Stimulated activated CD4-positive, alpha-beta T cell treated with anti-CD3 and anti-CD28 coated beads, Interleukin-4, amount 100 ng/mL, for 48 hours (primary cell): ENCODE results near the gene CDKN2B-AS1.

Experiments used
- DNase-seq, 2 donors: peaks; one replicate each; pipeline ENCODE4 v3.0.0-alpha.2; 2020; ENCODE audit warnings: low read depth in 2 of 2

The CDKN2B-AS1 gene

DNA sequence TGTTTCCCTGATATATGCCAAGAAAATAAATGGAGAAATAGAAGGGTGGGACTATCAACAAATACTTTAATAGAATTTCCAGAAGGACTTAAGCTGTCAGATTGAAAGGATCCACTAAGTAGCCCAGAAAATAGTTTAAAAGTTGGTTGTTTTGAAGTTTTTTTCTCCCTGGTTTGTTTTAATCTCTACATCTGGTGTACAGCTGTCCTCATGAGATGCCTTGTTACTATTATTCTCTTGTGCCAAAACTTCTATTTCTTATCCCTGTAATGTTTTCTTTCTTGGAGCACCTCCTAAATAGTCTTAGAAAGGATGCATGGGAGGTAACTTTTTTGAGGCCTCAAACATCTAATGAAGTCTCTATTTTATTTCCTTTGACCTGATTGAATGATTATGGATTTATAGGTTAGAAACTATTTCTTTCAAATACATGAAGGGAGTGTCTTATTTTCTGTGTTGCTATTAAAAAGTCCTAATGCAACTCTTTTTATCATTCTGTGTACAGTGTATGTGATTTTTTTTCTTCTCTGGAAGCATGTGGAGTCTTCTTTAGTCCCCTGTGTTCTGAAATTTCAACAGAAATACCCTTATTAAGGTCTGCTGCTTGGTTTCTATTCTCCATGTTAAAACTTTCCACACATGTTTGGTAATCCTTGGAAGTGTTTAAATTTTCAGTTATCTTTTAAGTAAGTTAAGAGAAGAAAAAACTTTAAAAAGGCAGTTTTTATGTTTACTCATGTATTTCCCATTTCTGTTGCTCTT, 154.5 kb downstream of the CDKN2B-AS1 start:
- no peak for DNase-seq

DNA sequence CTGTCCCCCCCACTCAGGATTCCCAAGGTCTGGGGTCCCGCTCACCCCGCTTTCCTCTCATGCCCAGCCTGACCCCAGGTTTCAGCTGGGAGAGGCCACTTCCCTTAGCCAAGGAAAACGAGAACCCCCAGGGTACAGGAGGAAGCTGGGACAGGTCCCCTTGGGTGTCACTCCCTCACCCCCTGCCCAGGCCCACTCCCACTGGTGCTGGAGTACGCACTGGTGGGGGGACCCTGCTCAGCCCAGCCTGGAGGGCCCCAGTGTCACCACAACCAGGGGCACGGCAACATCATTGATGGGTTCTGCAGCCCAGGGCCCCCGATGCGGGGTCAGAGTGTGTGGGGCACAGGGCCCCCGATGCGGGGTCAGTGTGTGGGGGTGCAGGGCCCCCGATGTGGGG, 159.5 kb downstream of the CDKN2B-AS1 start:
- no peak for DNase-seq

GRCh38 chr9:22156586-22156985, 162.0 kb downstream of the CDKN2B-AS1 start:
- no peak for DNase-seq

DNA sequence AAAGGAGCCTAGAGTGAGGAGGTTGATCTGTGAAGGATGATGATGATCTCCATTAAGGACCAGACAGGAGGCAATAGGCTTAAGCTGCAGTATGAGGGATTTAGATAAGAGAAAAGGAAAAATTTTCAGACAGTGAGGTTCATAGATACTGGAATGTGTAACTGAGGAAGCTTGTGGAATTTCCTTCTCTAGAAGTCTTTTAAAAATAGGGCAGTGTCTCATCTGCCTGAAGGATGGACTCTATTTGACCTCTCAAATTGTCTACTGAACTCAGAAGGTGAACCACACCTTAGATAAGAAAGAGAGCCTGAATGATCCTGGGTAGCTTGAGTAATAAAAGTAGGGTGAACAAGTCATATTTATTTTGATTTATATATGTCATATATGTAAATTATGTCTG, 162.7 kb downstream of the CDKN2B-AS1 start:
- DNase-seq, result no peak

DNA sequence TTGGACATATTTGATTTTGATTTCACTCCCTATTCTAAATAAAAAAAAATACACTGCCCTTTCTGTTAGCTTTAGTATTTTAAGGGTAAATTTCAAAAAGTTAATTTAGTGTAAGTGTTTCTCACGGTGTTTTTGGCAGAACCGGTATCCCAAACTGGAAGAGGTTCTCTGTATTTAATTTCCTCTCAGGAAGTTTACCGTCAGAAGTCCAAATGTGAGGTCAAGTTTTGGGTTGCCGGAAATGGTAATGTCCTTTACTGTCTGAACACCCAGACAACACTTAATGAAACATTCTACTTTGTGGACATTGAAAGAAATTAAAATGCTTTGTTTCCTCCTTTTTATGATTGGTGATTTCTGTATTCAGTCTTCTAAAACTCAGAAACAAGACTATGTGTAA, 163.2 kb downstream of the CDKN2B-AS1 start:
- DNase-seq, result no peak

GRCh38 chr9:22158271-22158670, 163.7 kb downstream of the CDKN2B-AS1 start:
- no peak for DNase-seq

DNA sequence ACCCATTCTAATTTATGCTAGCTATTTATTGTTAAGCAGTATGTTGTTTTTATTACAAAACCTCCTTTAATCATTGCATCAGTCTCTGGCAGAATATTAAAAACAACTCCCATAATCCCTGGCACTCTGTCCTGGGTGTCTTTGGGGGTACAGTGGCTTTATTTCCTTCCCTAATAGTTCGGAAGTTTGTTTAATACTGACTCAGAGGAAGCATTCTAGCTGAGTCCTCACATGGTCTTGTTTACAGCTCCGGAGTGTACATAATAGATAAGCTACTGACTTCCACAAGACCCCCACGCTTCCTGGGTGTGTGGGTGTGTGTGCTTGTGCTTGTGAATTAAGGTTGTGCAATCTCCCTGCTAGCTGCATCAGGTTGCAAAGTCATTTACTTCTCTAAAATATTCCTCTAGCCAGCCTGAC, 164.3 kb downstream of the CDKN2B-AS1 start:
- DNase-seq, result no peak

GRCh38 chr9:22159586-22159985, 165.0 kb downstream of the CDKN2B-AS1 start:
- no peak for DNase-seq

DNA sequence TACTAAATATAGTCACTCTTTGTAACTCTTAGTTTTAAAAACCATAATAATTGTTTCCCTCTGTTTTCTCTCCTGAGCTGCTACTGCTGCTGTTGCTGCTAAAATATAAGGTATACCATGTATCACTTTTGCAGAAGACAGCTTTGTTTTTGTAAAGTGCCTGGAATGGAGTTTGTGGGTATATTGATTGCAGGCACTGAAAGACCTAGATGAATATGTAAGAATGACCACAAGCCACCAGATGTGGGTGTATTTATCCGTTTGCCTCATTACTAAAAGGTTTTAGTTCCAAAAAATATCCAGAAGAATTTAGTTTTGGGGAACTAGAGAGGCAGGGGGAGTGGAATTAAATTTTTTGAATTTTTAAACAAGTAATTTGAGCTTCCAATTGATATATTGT, 165.6 kb downstream of the CDKN2B-AS1 start:
- DNase-seq, result no peak

- DNase-seq, result no peak
These were observed 170.6 kb downstream of the CDKN2B-AS1 start for GRCh38 chr9:22165144-22165543.

DNA sequence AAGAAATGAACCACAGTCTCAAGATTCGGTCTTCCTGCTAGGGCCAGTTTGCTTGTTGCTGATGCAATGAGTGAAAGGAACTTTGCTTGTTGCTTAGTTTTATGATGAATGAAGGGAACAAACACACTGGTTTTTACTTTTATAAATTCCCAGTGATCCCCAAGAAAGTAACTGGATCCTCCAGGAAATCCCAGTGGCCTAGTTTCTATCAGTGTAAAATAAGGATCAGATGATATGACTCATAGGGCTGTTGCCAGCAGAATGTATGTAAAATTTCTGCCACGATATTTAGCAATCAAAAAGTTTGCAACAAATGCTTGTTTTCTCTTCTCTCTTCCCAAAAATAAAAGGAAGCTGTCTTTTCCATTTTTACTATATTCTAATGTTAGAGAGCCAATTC, 174.7 kb downstream of the CDKN2B-AS1 start:
- DNase-seq, result no peak

GRCh38 chr9:22169727-22170503, 175.3 kb downstream of the CDKN2B-AS1 start:
- DNase-seq, result no peak
